Activated CD4-positive, alpha-beta T cell treated with anti-CD3 and anti-CD28 coated beads for 1 hour (primary cell): ENCODE results near the gene MEGF9.
"Not testable (repeated sequence)": the region's sequence is repeated elsewhere in the genome, so short reads cannot be mapped to it uniquely, and the experiment has no call there.

Source experiments
- DNase-seq: peaks from one replicate; pipeline ENCODE4 v3.0.0-alpha.2; 2020

MEGF9 gene

GRCh38 chr9:120654272-120654671, 60.0 kb downstream of the MEGF9 start:
- DNase-seq = no peak

GRCh38 chr9:120653762-120654161, 60.5 kb downstream of the MEGF9 start:
- DNase-seq = no peak

GRCh38 chr9:120652934-120653333, 61.3 kb downstream of the MEGF9 start:
- DNase-seq = no peak

- no peak for DNase-seq
Observed at GRCh38 chr9:120650352-120650751, 63.9 kb downstream of the MEGF9 start.

GRCh38 chr9:120648581-120649197, 65.6 kb downstream of the MEGF9 start:
- DNase-seq = no peak

GRCh38 chr9:120646948-120647347, 67.3 kb downstream of the MEGF9 start:
- DNase-seq = no peak

- DNase-seq = no peak
Observed at GRCh38 chr9:120645760-120646159, 68.5 kb downstream of the MEGF9 start.

GRCh38 chr9:120643061-120643460, 71.2 kb downstream of the MEGF9 start:
- no peak for DNase-seq

GRCh38 chr9:120642129-120642770, 72.0 kb downstream of the MEGF9 start:
- DNase-seq = no peak

- DNase-seq = not testable (repeated sequence)
Observed at GRCh38 chr9:120640874-120641273, 73.4 kb downstream of the MEGF9 start.

- DNase-seq = no peak
Observed at GRCh38 chr9:120640380-120640779, 73.9 kb downstream of the MEGF9 start.

- no peak for DNase-seq
Observed at GRCh38 chr9:120637919-120638318, 76.4 kb downstream of the MEGF9 start.

- DNase-seq = no peak
Observed at GRCh38 chr9:120636194-120636957, 77.9 kb downstream of the MEGF9 start.

GRCh38 chr9:120635011-120635410, 79.3 kb downstream of the MEGF9 start:
- no peak for DNase-seq

- no peak for DNase-seq
Observed at GRCh38 chr9:120630333-120630732, 83.9 kb downstream of the MEGF9 start.

- DNase-seq = not testable (repeated sequence)
Observed at GRCh38 chr9:120628925-120629497, 85.3 kb downstream of the MEGF9 start.

- no peak for DNase-seq
Observed at GRCh38 chr9:120628207-120628924, 85.9 kb downstream of the MEGF9 start.

- no peak for DNase-seq
Observed at GRCh38 chr9:120627073-120627472, 87.2 kb downstream of the MEGF9 start.

GRCh38 chr9:120626512-120626911, 87.8 kb downstream of the MEGF9 start:
- no peak for DNase-seq

GRCh38 chr9:120625222-120625621, 89.0 kb downstream of the MEGF9 start:
- DNase-seq = no peak

GRCh38 chr9:120622790-120623189, 91.5 kb downstream of the MEGF9 start:
- no peak for DNase-seq

GRCh38 chr9:120621941-120622340, 92.3 kb downstream of the MEGF9 start:
- no peak for DNase-seq
